HepG2 (cell line): ENCODE results near the gene TRPT1. TPM values are rescaled to one million over a fixed set of nuclear protein-coding genes. Genes with fewer than 3 reads are reported as not detected.

Experiments
- ATAC-seq: fragments of 200-7000 bp; cut with Tn5 transposase; 3 replicates; pipeline ENCODE4 v1.9.1; 2020; ENCODE audit warnings: mild to moderate bottlenecking, moderate library complexity
- BruUV-seq: library from RNA; stranded (reverse); fragments of 400-500 nt; replicated peaks from 2 replicates; lab custom pipeline; 2021; lab: Mats Ljungman, UMichigan
- CTCF ChIA-PET: fragments of 300-600 bp; formaldehyde crosslinking; extraction: SDS; loops from one replicate; lab custom pipeline; 2021; ENCODE audit warnings: low total read pairs, inconsistent platforms, low intra/inter-chr PET ratio; lab: Yijun Ruan, JAX
- POLR2A ChIA-PET: fragments of 350-600 bp; sonication (Branson Sonifier 250); formaldehyde crosslinking; loops from one replicate; lab custom pipeline; 2020; ENCODE audit warnings: antibody characterized with exemption, inconsistent platforms; lab: Yijun Ruan, JAX
- DNase-seq: peaks from one replicate; pipeline ENCODE4 v3.0.0-alpha.2; 2015; ENCODE audit warnings: low spot score
- FAIRE-seq: peaks from 3 replicates; lab custom pipeline; 2011; peaks lifted over from hg19 to GRCh38; lab: Jason Lieb, UNC
- H2AFZ ChIP-seq: one replicate; pipeline ENCODE4 v1.6.1; 2011; ENCODE audit warnings: low read length, inconsistent platforms
- H3K27ac ChIP-seq: fragments of 300-600 bp; 3 replicates; pipeline ENCODE4 v1.8.0; 2011; ENCODE audit warnings: mixed run types, mild to moderate bottlenecking, mixed read lengths, low read length, inconsistent platforms; ENCODE audit not compliant: insufficient read depth; ENCODE audit errors: extremely low read length
- H3K27me3 ChIP-seq, 2 experiments: fragments of 200-600 bp in 1 of 2; 2 replicates in 1 of 2; 3 replicates in 1 of 2; pipeline versions ENCODE4 v1.6.0 to v1.8.0; 2011; ENCODE audit warnings: low read length in 2 of 2, mild to moderate bottlenecking in 2 of 2, moderate library complexity in 2 of 2, inconsistent platforms in 1 of 2; ENCODE audit not compliant: insufficient read depth in 2 of 2, control insufficient read depth in 1 of 2
- H3K36me3 ChIP-seq, 2 experiments: fragments of 200-600 bp in 1 of 2; replicated peaks in 1 of 2; 2 replicates in 1 of 2; 3 replicates in 1 of 2; pipeline versions ENCODE4 v1.5.1 to v1.8.0; 2011; ENCODE audit warnings: low read length in 2 of 2, inconsistent platforms in 1 of 2; ENCODE audit not compliant: insufficient read depth in 2 of 2, control insufficient read depth in 1 of 2
- H3K4me1 ChIP-seq: 2 replicates; pipeline ENCODE4 v1.5.1; 2012; ENCODE audit warnings: low read length, inconsistent platforms; ENCODE audit not compliant: insufficient read depth
- H3K4me2 ChIP-seq: 2 replicates; pipeline ENCODE4 v1.6.0; 2011; ENCODE audit warnings: low read depth, low read length, inconsistent platforms
- H3K4me3 ChIP-seq, 3 experiments: fragments of 200-600 bp in 1 of 3; sonication (generic), shearing (Covaris generic) in 1 of 3; replicated peaks in 1 of 3; 2 replicates each; pipeline ENCODE4 v1.5.1; 2011 to 2016; ENCODE audit warnings: low read length in 3 of 3, inconsistent platforms in 2 of 3, low read depth in 2 of 3, mild to moderate bottlenecking in 2 of 3, control low read depth in 1 of 3, mixed read lengths in 1 of 3; ENCODE audit not compliant: insufficient read depth in 1 of 3
- H3K79me2 ChIP-seq: one replicate; pipeline ENCODE4 v1.6.1; 2011; ENCODE audit warnings: low read length, inconsistent platforms; ENCODE audit not compliant: insufficient read depth
- H3K9ac ChIP-seq: 2 replicates; pipeline ENCODE4 v1.6.0; 2011; ENCODE audit warnings: mild to moderate bottlenecking, low read depth, low read length, inconsistent platforms; ENCODE audit not compliant: insufficient read depth
- H3K9me3 ChIP-seq: 2 replicates; pipeline ENCODE4 v1.5.1; 2012; ENCODE audit warnings: mild to moderate bottlenecking, low read length
- H4K20me1 ChIP-seq: 2 replicates; pipeline ENCODE4 v1.6.0; 2011; ENCODE audit warnings: inconsistent platforms, mild to moderate bottlenecking, low read length, moderate library complexity; ENCODE audit not compliant: insufficient read depth
- AKAP8 ChIP-seq: sonication (generic); formaldehyde crosslinking; IDR thresholded peaks from 2 replicates; pipeline ENCODE4 v1.5.1; 2020; ENCODE audit warnings: mild to moderate bottlenecking, missing genetic modification reagents
- DR1 ChIP-seq: sonication (generic); formaldehyde crosslinking; IDR thresholded peaks from 2 replicates; pipeline ENCODE4 v1.8.0; 2021; ENCODE audit warnings: mild to moderate bottlenecking, missing genetic modification reagents, inconsistent platforms
- EEA1 ChIP-seq: sonication (generic); formaldehyde crosslinking; IDR thresholded peaks from 2 replicates; pipeline ENCODE4 v1.5.1; 2020; ENCODE audit warnings: mild to moderate bottlenecking, missing genetic modification reagents, borderline replicate concordance
- ELF4 ChIP-seq: sonication (generic); formaldehyde crosslinking; IDR thresholded peaks from 2 replicates; pipeline ENCODE4 v1.5.0; 2020; ENCODE audit warnings: missing genetic modification reagents, mild to moderate bottlenecking, moderate library complexity, borderline replicate concordance
- HNF4G ChIP-seq, 2 experiments: sonication (generic) in 1 of 2; formaldehyde crosslinking in 1 of 2; IDR thresholded peaks; 2 replicates each; pipeline versions ENCODE4 v1.4.0 to v1.6.1; 2011 to 2020; ENCODE audit warnings: borderline replicate concordance in 2 of 2, low read depth in 2 of 2, mild to moderate bottlenecking in 2 of 2, low read length in 1 of 2, missing genetic modification reagents in 1 of 2, moderate library complexity in 1 of 2
- ZBTB7B ChIP-seq: sonication (generic); formaldehyde crosslinking; IDR thresholded peaks from 2 replicates; pipeline ENCODE4 v1.4.0; 2020; ENCODE audit warnings: missing genetic modification reagents
- ZNF225 ChIP-seq: sonication (generic); formaldehyde crosslinking; IDR thresholded peaks from 2 replicates; pipeline ENCODE4 v1.4.0; 2020; ENCODE audit warnings: mild to moderate bottlenecking, missing genetic modification reagents
- ZNF350 ChIP-seq: sonication (generic); formaldehyde crosslinking; IDR thresholded peaks from 2 replicates; pipeline ENCODE4 v1.4.0; 2020; ENCODE audit warnings: mild to moderate bottlenecking, low read depth, missing genetic modification reagents, borderline replicate concordance
- ZNF780A ChIP-seq: sonication (generic); formaldehyde crosslinking; IDR thresholded peaks from 2 replicates; pipeline ENCODE4 v1.8.0; 2022; ENCODE audit warnings: mild to moderate bottlenecking, missing genetic modification reagents, moderate library complexity
- WGBS: methylation state at CpG from one replicate; pipeline ENCODE4 v1.1.6; 2017; ENCODE audit warnings: low lambda C conversion rate; 5-methylcytosine and 5-hydroxymethylcytosine counted together
- in situ Hi-C: cut with HindIII; loops from 2 replicates; pipeline ENCODE4 v1.10.0; 2017; ENCODE audit warnings: low pct_unique_long_range_greater_than_20kb; ENCODE audit not compliant: extremely low pct_ligation_motif_present
- intact Hi-C: fragments of 100-400 bp; cut with micrococcal nuclease; formaldehyde crosslinking; loops from one replicate; pipeline ENCODE4 v1.10.0; 2022; ENCODE audit not compliant: unreplicated experiment
- polyA plus RNA-seq, 8 experiments: library from polyadenylated mRNA; depleted of rRNA in 3 of 8; stranded (reverse) in 7 of 8; unstranded in 1 of 8; fragments of >200 nt; fragmentation: Illumina TruSeq in 4 of 8; extraction: Trizol in 4 of 8; gene quantifications; 2 replicates each; pipeline versions ENCODE4 v1.2.1 to v1.2.3, GENCODE V29; 2011 to 2016; ENCODE audit warnings: low read depth in 4 of 8, missing spikeins in 1 of 8, mixed read lengths in 1 of 8; ENCODE audit not compliant: insufficient read depth in 1 of 8
- total RNA-seq, 5 experiments: library from RNA; depleted of rRNA; stranded (reverse); fragments of >200 nt; fragmentation: Illumina TruSeq; extraction: Trizol; gene quantifications; 2 replicates each; pipeline ENCODE4 v1.2.3, GENCODE V29; 2016; ENCODE audit warnings: low read depth in 1 of 5

The TRPT1 gene
- total and polyA plus RNA-seq, 2 of the 13 experiments (the other 11 are each of a cell fraction or from before 2014, with no cell fraction given): 24.8 to 40.7 TPM

DNA sequence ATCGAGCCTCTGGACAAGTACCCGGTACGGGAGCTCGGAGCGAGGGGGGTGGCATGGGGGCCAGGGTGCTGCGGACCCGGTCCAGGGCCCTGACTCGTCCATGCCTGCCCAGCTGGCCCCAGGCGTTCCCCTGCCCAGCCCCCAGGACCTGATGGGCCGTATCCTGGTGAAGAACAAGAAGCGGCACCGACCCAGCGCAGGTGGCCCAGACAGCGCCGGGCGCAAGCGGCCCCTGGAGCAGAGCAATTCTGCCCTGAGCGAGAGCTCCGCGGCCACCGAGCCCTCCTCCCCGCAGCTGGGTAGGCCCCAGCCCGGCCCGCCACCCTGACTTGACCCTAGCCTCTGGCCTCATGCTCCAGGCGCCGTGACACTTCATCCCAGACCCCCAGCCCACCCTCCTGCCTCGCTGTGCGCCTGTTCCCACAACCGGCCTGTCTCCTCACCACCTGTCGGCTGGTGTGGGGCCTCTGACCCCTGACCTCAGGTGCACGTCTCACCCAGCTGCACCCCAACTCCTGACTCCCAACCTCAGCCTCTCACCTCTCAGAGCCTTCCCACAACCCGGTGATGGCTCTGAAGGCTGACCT lies 33.1 kb upstream of the TRPT1 start:
- ChIA-PET CTCF (no interaction called here), POLR2A (interaction anchor here (2.6 kb wide), 1 partner anchor 10 kb away, joined by 10 read pairs; no protein-coding TSS in a partner anchor)
- Histone ChIP-seq H4K20me1 (no peaks in the 10 kb centered on the region), H3K27me3 (no peaks in the 10 kb centered on the region), H3K27ac (no peak overlapping the region), H3K9me3 (no peaks in the 10 kb centered on the region), H3K4me1 (no peaks in the 10 kb centered on the region), H2AFZ (no peak overlapping the region), H3K9ac (no peak overlapping the region), H3K79me2 (no peaks in the 10 kb centered on the region), H3K4me2 (no peak overlapping the region), H3K36me3 (peaks cover 14 to 45% of the 10 kb centered on the region in 2 experiments; a peak in 4 of 5 replicates), H3K4me3 (no peak overlapping the region)
- intact Hi-C loops (no loop called here), in situ Hi-C loops (no loop called here)
- 95% methylated on average over 17 of the region's 32 CpGs for WGBS
- DNase-seq (no peak), ATAC-seq (no peak), FAIRE-seq (no peak)
- TF ChIP-seq ZNF780A (CRISPR knock-in tag): no peak
- TF ChIP-seq ZNF350 (CRISPR knock-in tag): no peak
- TF ChIP-seq AKAP8 (CRISPR knock-in tag): no peak
- no peak for TF ChIP-seq EEA1
- TF ChIP-seq ZNF225: no peak
- TF ChIP-seq ZBTB7B: no peak
- no peak for TF ChIP-seq DR1 (CRISPR knock-in tag)
- no peak for TF ChIP-seq ELF4 (CRISPR knock-in tag)
- no peak for TF ChIP-seq HNF4G (IDR thresholded peaks at IDR 0.05; ENCODE audit: borderline replicate concordance, low read depth, low read length)
- TF ChIP-seq HNF4G (CRISPR knock-in tag; IDR thresholded peaks at IDR 0.05; ENCODE audit: borderline replicate concordance, low read depth): no peak
- no TSS peak for BruUV-seq
